Mesothelial cell of epicardium (in vitro differentiated cells): Measurements from ENCODE around the gene OR2F2. TPM values are rescaled to one million over a fixed set of nuclear protein-coding genes. Genes with fewer than 3 reads are reported as not detected.

Experiments
- DNase-seq, 2 experiments: peaks; one replicate each; pipeline ENCODE4 v3.0.0; 2021; ENCODE audit warnings: low spot score in 2 of 2; ENCODE audit not compliant: unreplicated experiment in 2 of 2
- H3K27ac Mint-ChIP-seq: 2 replicates; pipeline ENCODE4 v1.8.0; 2021; ENCODE audit warnings: mixed read lengths
- H3K27me3 Mint-ChIP-seq: 2 replicates; pipeline ENCODE4 v1.8.0; 2021; ENCODE audit warnings: low read depth, mixed read lengths
- H3K36me3 Mint-ChIP-seq: 2 replicates; pipeline ENCODE4 v1.8.0; 2021; ENCODE audit warnings: mixed read lengths
- H3K4me1 Mint-ChIP-seq: 2 replicates; pipeline ENCODE4 v1.8.0; 2021; ENCODE audit warnings: mixed read lengths
- H3K4me3 Mint-ChIP-seq: 2 replicates; pipeline ENCODE4 v1.8.0; 2021; ENCODE audit warnings: mild to moderate bottlenecking, moderate library complexity, mixed read lengths
- H3K9me3 Mint-ChIP-seq: 2 replicates; pipeline ENCODE4 v1.8.0; 2021; ENCODE audit warnings: mixed read lengths
- total RNA-seq: library from RNA; stranded (reverse); gene quantifications from 3 replicates; pipeline ENCODE4 v1.2.1, GENCODE V29; 2021
- TF ChIP-seq, protein P1 (sequence below): fragments of 200-600 bp; sonication (generic); IDR thresholded peaks from one replicate; pipeline ENCODE4 v1.5.0; 2021; ENCODE audit warnings: antibody characterized with exemption; ENCODE audit not compliant: unreplicated experiment

Gene OR2F2
- total RNA-seq, 1 donor from 2014 or later = not detected

DNA sequence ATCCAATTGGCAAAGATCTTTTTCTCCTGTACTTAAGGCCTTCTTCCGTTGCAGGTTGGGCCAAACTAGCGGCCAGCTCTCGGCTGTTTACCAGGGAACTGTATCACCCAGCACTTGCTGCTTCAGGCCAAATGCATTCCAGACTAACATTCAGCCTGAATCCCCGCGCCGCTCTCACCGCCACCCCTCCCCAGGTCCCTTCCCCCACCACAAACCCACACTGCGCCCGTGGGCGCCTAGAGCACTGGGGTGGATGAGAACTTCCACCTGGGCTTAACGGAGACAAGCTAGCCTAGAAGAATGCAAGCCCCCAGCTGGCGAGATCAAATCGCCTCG, 33.7 kb upstream of the OR2F2 start:
- Mint-ChIP-seq H3K4me1 (peaks cover 51% of the 10 kb centered on the region), H3K27me3 (no peaks in the 10 kb centered on the region), H3K36me3 (no peaks in the 10 kb centered on the region), H3K27ac (peak overlapping the region; percentile 99), H3K4me3 (peak overlapping the region; percentile 97), H3K9me3 (no peaks in the 10 kb centered on the region)
- DNase-seq = peak in 1 of 2 experiments; percentile 70
- TF ChIP-seq, protein P1, sequence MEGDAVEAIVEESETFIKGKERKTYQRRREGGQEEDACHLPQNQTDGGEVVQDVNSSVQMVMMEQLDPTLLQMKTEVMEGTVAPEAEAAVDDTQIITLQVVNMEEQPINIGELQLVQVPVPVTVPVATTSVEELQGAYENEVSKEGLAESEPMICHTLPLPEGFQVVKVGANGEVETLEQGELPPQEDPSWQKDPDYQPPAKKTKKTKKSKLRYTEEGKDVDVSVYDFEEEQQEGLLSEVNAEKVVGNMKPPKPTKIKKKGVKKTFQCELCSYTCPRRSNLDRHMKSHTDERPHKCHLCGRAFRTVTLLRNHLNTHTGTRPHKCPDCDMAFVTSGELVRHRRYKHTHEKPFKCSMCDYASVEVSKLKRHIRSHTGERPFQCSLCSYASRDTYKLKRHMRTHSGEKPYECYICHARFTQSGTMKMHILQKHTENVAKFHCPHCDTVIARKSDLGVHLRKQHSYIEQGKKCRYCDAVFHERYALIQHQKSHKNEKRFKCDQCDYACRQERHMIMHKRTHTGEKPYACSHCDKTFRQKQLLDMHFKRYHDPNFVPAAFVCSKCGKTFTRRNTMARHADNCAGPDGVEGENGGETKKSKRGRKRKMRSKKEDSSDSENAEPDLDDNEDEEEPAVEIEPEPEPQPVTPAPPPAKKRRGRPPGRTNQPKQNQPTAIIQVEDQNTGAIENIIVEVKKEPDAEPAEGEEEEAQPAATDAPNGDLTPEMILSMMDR = no peak

DNA sequence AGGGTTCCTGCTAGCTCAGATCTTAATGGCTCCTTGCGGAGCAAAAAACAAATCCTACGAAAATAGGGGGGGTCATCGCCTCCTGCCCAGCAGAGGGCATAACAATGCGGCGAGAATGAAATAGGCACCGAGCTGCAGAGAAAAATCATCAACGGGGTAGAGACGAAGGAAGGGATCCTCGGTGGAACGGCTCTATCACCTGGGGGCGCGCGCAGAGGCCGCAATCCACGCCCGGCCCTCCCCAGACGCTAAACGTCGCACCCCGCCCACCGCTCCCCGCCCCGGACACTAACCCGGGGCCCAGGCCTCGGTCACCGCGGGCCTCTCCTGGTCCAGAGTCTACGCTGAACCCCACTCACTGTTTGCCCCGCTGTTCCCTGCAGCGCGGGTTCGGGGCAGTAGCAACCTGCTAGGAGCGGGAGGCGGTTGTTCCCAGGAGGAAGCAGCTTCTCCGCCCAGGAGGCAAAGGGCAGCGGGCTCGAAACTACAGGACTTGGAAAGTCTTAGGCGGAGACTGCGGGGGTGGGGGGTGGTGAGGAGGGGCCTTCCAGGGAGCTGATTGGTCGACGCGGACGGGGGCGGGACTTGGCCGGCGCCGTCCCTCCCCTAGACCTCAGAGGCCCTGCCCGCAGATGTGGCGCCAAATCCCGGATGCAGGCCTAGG, 33.2 kb upstream of the OR2F2 start, which contains the start of gene TCAF1:
TSS of gene TCAF1 (minus strand) at position 509 of the 664 bp plus-strand sequence. CDS start 25,568 bp downstream, outside the sequence.
- H3K9me3 Mint-ChIP-seq = no peaks in the 10 kb centered on the region
- no peaks in the 10 kb centered on the region for H3K27me3 Mint-ChIP-seq
- TF ChIP-seq, protein P1 = no peak
- peak within 1 kb of the TSS; percentile 97 for H3K4me3 Mint-ChIP-seq
- H3K27ac Mint-ChIP-seq = peak within 1 kb of the TSS; percentile 99
- peak; percentile 90 to 92 for DNase-seq
- H3K36me3 Mint-ChIP-seq = no peaks in the 10 kb centered on the region
- peaks cover 49% of the 10 kb centered on the region for H3K4me1 Mint-ChIP-seq

DNA sequence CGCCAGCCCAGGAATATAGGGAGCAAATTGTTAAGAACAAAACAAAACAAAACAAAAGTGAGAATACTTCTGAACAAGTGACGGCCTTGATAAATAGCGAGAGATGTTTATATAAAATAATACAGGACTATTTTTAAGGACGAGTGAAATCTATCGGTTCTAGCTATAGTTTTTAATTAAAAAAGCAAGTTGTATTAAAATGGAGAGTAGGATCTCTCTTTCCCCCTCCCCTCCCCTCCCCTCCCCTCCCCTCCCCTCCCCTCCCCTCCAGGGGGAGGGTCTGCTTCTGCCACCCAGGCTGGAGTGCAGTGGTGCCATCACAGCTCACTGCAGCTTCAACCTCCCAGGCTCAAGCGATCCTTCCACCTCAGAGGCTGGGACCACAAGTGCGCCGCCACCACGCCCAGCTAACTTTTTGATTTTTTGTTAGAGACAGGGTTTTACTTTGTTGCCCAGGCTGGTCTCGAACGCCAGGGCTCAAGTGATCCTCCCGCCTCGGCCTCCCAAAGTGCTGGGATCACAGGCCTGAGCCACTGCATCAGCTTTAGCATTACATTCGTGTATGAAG, 32.6 kb upstream of the OR2F2 start:
- H3K36me3 Mint-ChIP-seq = no peaks in the 10 kb centered on the region
- H3K27me3 Mint-ChIP-seq = no peaks in the 10 kb centered on the region
- H3K9me3 Mint-ChIP-seq = no peaks in the 10 kb centered on the region
- TF ChIP-seq, protein P1 = no peak
- H3K27ac Mint-ChIP-seq = peak overlapping the region; percentile 99
- peak overlapping the region; percentile 97 for H3K4me3 Mint-ChIP-seq
- H3K4me1 Mint-ChIP-seq = peaks cover 49% of the 10 kb centered on the region
- no peak for DNase-seq

DNA sequence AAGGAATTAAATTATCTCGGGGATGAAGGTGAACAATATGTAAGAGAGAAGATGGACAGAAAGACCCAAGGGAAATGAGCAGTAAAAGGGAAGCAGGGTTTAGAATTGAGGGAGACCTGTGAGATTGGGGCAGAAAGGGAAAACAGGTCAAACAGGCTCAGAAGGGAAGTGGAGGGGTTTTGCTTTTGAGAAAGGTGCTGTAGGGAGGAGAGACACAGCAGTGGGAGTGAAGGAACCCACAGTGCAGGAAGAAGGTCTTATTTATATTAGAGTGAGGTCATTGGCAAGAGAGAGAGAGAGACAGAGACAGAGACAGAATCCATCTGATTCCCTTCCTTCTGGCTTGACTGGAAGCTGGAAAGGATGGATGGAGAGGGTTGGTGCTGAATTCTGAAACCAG, 29.5 kb upstream of the OR2F2 start:
- peaks cover 37% of the 10 kb centered on the region for H3K4me1 Mint-ChIP-seq
- H3K4me3 Mint-ChIP-seq = no peak overlapping the region
- DNase-seq = no peak
- TF ChIP-seq, protein P1 = no peak
- no peaks in the 10 kb centered on the region for H3K9me3 Mint-ChIP-seq
- no peaks in the 10 kb centered on the region for H3K36me3 Mint-ChIP-seq
- peak overlapping the region; percentile 44 for H3K27ac Mint-ChIP-seq
- H3K27me3 Mint-ChIP-seq = no peaks in the 10 kb centered on the region

DNA sequence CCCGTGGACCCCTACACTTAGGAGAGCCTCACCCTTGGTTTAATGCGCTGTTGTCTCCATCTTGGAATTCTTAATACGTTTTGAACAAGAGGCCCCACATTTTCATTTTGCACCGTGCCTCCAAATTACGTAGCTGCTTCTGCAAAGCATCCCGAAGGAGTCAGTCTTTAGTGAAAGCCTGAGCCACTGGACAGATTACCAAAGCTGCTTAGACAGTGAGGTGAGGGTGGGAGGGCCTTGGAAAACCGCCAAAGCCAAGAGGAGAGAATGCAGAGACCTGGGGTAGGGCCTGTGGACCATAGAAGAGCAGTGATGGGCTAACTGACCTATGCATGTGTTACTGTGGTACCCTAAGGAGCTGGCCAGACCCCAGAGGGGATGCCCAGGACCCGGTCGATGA, 28.9 kb upstream of the OR2F2 start:
- H3K27me3 Mint-ChIP-seq = no peaks in the 10 kb centered on the region
- H3K4me1 Mint-ChIP-seq = peaks cover 31% of the 10 kb centered on the region
- TF ChIP-seq, protein P1 = no peak
- no peak overlapping the region for H3K4me3 Mint-ChIP-seq
- H3K27ac Mint-ChIP-seq = no peak overlapping the region
- no peaks in the 10 kb centered on the region for H3K9me3 Mint-ChIP-seq
- no peak for DNase-seq
- no peaks in the 10 kb centered on the region for H3K36me3 Mint-ChIP-seq
